NB4 (cell line): ENCODE measurements around the gene TBX4.

Source experiments
- DNase-seq: peaks from one replicate; pipeline ENCODE4 v3.0.0; 2010; ENCODE audit warnings: low read depth
- H3K4me3 ChIP-seq: one replicate; pipeline ENCODE4 v1.5.1; 2011; ENCODE audit warnings: mild to moderate bottlenecking, low read depth, low read length, moderate library complexity
- CTCF ChIP-seq: IDR thresholded peaks from one replicate; pipeline ENCODE4 v1.5.1; 2012; ENCODE audit warnings: low read depth, low read length
- MAX ChIP-seq: IDR thresholded peaks from 2 replicates; pipeline ENCODE4 v1.6.1; 2011; ENCODE audit warnings: low read depth, low read length
- MYC ChIP-seq: IDR thresholded peaks from 2 replicates; pipeline ENCODE4 v1.6.1; 2011; ENCODE audit warnings: low read depth, low read length
- POLR2A ChIP-seq: IDR thresholded peaks from 2 replicates; pipeline ENCODE4 v1.6.1; 2011; ENCODE audit warnings: mild to moderate bottlenecking; ENCODE audit not compliant: insufficient read length; ENCODE audit errors: extremely low read depth

The TBX4 gene

GRCh38 chr17:61450641-61451537 lies 1.3 kb upstream of the TBX4 start:
- no peak overlapping the region for H3K4me3 ChIP-seq

GRCh38 chr17:61451538-61452300 lies 503 bp upstream of the TBX4 start:
- H3K4me3 ChIP-seq: no peak overlapping the region
- TF ChIP-seq CTCF (no peak), MAX (no peak), MYC (no peak), POLR2A (no peak)
- DNase-seq: no peak

More at GRCh38 chr17:61450641-61451537, 1.3 kb upstream of the TBX4 start:
- no peak for DNase-seq
- TF ChIP-seq POLR2A: no peak
- no peak for TF ChIP-seq MYC
- no peak for TF ChIP-seq MAX
- TF ChIP-seq CTCF: no peak

GRCh38 chr17:61453566-61454380 lies 1.6 kb downstream of the TBX4 start:
- H3K4me3 ChIP-seq: no peak overlapping the region
- DNase-seq: no peak

GRCh38 chr17:61454381-61455323 lies 2.4 kb downstream of the TBX4 start:
- H3K4me3 ChIP-seq: no peak overlapping the region
- no peak for DNase-seq
- TF ChIP-seq MYC (no peak), POLR2A (no peak), MAX (no peak), CTCF (no peak)

More at GRCh38 chr17:61453566-61454380, 1.6 kb downstream of the TBX4 start:
- TF ChIP-seq POLR2A (no peak), MAX (no peak), CTCF (no peak), MYC (no peak)
